ENCODE data around the gene P2RX7.

The P2RX7 gene

GRCh38 chr12:121132601-121133481 lies at the start of gene P2RX7:
P2RX7 (plus strand) TSS chr12:121132876; CDS start chr12:121132971, 95 bp downstream.
- DNase-seq = peak; percentile 92

- no peak for DNase-seq
Measured at GRCh38 chr12:121084229-121084628, 48.4 kb upstream of the P2RX7 start.

GRCh38 chr12:121085069-121085468 lies 47.6 kb upstream of the P2RX7 start:
- DNase-seq = no peak

GRCh38 chr12:121085506-121086353 lies 46.9 kb upstream of the P2RX7 start:
- DNase-seq = no peak

GRCh38 chr12:121086781-121087295 lies 45.8 kb upstream of the P2RX7 start:
- DNase-seq = no peak

- peak; percentile 37 for DNase-seq
Measured at GRCh38 chr12:121087467-121088194, 45.0 kb upstream of the P2RX7 start.

GRCh38 chr12:121088195-121088585 lies 44.5 kb upstream of the P2RX7 start:
- DNase-seq = no peak

- no peak for DNase-seq
Measured at GRCh38 chr12:121089031-121089812, 43.5 kb upstream of the P2RX7 start.

- no peak for DNase-seq
Measured at GRCh38 chr12:121089813-121090430, 42.8 kb upstream of the P2RX7 start.

- DNase-seq = no peak
Measured at GRCh38 chr12:121090586-121091514, 41.8 kb upstream of the P2RX7 start.

- no peak for DNase-seq
Measured at GRCh38 chr12:121092034-121092433, 40.6 kb upstream of the P2RX7 start.

GRCh38 chr12:121093487-121093891 lies 39.2 kb upstream of the P2RX7 start:
- DNase-seq = no peak

GRCh38 chr12:121095544-121096198 lies 37.0 kb upstream of the P2RX7 start:
- peak; percentile 83 for DNase-seq

GRCh38 chr12:121096199-121096798 lies 36.4 kb upstream of the P2RX7 start:
- DNase-seq = peak; percentile 28

- no peak for DNase-seq
Measured at GRCh38 chr12:121099779-121100178, 32.9 kb upstream of the P2RX7 start.

- no peak for DNase-seq
Measured at GRCh38 chr12:121102307-121102706, 30.4 kb upstream of the P2RX7 start.

GRCh38 chr12:121107681-121108080 lies 25.0 kb upstream of the P2RX7 start:
- no peak for DNase-seq

GRCh38 chr12:121108492-121108891 lies 24.2 kb upstream of the P2RX7 start:
- DNase-seq = no peak

GRCh38 chr12:121110211-121110940 lies 22.3 kb upstream of the P2RX7 start:
- peak; percentile 86 for DNase-seq

Measured in OCI-M1 (cell line).